22Rv1 (cell line): Measurements from ENCODE around the gene DPP6.

Experiments used
- H3K27ac ChIP-seq: fragments of 450-650 bp; 2 replicates; pipeline ENCODE4 v1.5.1; 2017
- CTCF ChIP-seq: fragments of 450-650 bp; IDR thresholded peaks from 2 replicates; pipeline ENCODE4 v1.5.1; 2017; ENCODE audit warnings: mild to moderate bottlenecking
- ZFX ChIP-seq: fragments of 450-650 bp; IDR thresholded peaks from 2 replicates; pipeline ENCODE4 v1.6.1; 2017; ENCODE audit warnings: antibody characterized with exemption, borderline replicate concordance

The DPP6 gene

GRCh38 chr7:154680894-154681659 lies 628.9 kb downstream of the DPP6 start:
- TF ChIP-seq ZFX (no peak), CTCF (no peak)

GRCh38 chr7:154682003-154682402 lies 629.8 kb downstream of the DPP6 start:
- H3K27ac ChIP-seq = no peak overlapping the region
- no peak for TF ChIP-seq CTCF
- no peak for TF ChIP-seq ZFX

More at GRCh38 chr7:154680894-154681659, 628.9 kb downstream of the DPP6 start:
- no peak overlapping the region for H3K27ac ChIP-seq

GRCh38 chr7:154684666-154685563 lies 632.7 kb downstream of the DPP6 start:
- H3K27ac ChIP-seq = no peak overlapping the region
- TF ChIP-seq ZFX (no peak), CTCF (no peak)

- H3K27ac ChIP-seq = no peak overlapping the region
- TF ChIP-seq CTCF = no peak
- no peak for TF ChIP-seq ZFX
Measured at GRCh38 chr7:154685564-154685901, 633.3 kb downstream of the DPP6 start.

GRCh38 chr7:154686305-154686704 lies 634.1 kb downstream of the DPP6 start:
- H3K27ac ChIP-seq = no peak overlapping the region
- TF ChIP-seq CTCF (no peak), ZFX (no peak)

- TF ChIP-seq CTCF (no peak), ZFX (no peak)
- no peak overlapping the region for H3K27ac ChIP-seq
Measured at GRCh38 chr7:154688952-154689351, 636.8 kb downstream of the DPP6 start.

- H3K27ac ChIP-seq = no peak overlapping the region
- TF ChIP-seq ZFX = no peak
- TF ChIP-seq CTCF = no peak
Measured at GRCh38 chr7:154690411-154690810, 638.2 kb downstream of the DPP6 start.
